MM.1S (cell line): ENCODE data around the gene HPS4.

ENCODE experiments used
- DNase-seq: peaks from one replicate; pipeline ENCODE4 v3.0.0-alpha.2; 2015
- H2AFZ ChIP-seq: fragments of 300-600 bp; sonication (generic); 2 replicates; pipeline ENCODE4 v1.6.0; 2016; ENCODE audit warnings: antibody characterized with exemption, low read length
- H3F3A ChIP-seq: fragments of 300-600 bp; sonication (generic); 2 replicates; pipeline ENCODE4 v1.6.1; 2016; ENCODE audit warnings: mild to moderate bottlenecking, antibody characterized with exemption, low read length, moderate library complexity, mixed read lengths; ENCODE audit not compliant: insufficient read depth
- H3K27ac ChIP-seq: fragments of 300-600 bp; sonication (generic); 2 replicates; pipeline ENCODE4 v1.5.1; 2016; ENCODE audit warnings: mild to moderate bottlenecking, low read length
- H3K27me3 ChIP-seq: fragments of 300-600 bp; sonication (generic); replicated peaks from 2 replicates; pipeline ENCODE4 v1.6.0; 2016; ENCODE audit warnings: low read length; ENCODE audit not compliant: insufficient read depth
- H3K36me3 ChIP-seq: fragments of 300-600 bp; sonication (generic); replicated peaks from 2 replicates; pipeline ENCODE4 v1.6.1; 2016; ENCODE audit warnings: mild to moderate bottlenecking, low read length, mixed read lengths; ENCODE audit not compliant: insufficient read depth
- H3K4me1 ChIP-seq: fragments of 300-600 bp; sonication (generic); 2 replicates; pipeline ENCODE4 v1.6.1; 2016; ENCODE audit warnings: low read length, mixed read lengths
- H3K4me2 ChIP-seq: fragments of 300-600 bp; sonication (generic); 2 replicates; pipeline ENCODE4 v1.6.0; 2016; ENCODE audit warnings: low read depth, low read length
- H3K4me3 ChIP-seq: fragments of 300-600 bp; sonication (generic); 2 replicates; pipeline ENCODE4 v1.5.1; 2016; ENCODE audit warnings: low read length, mixed read lengths
- H3K79me2 ChIP-seq: fragments of 300-600 bp; sonication (generic); 2 replicates; pipeline ENCODE4 v1.6.1; 2016; ENCODE audit warnings: mixed run types, low read length, mixed read lengths
- H3K9ac ChIP-seq: fragments of 300-600 bp; sonication (generic); 2 replicates; pipeline ENCODE4 v1.6.1; 2016; ENCODE audit warnings: low read length, mixed read lengths
- H3K9me2 ChIP-seq: fragments of 300-600 bp; sonication (generic); replicated peaks from 2 replicates; pipeline ENCODE4 v1.6.1; 2016; ENCODE audit warnings: mild to moderate bottlenecking, low read length, mixed read lengths; ENCODE audit not compliant: insufficient read depth
- H3K9me3 ChIP-seq: fragments of 300-600 bp; sonication (generic); replicated peaks from 2 replicates; pipeline ENCODE4 v1.6.1; 2016; ENCODE audit warnings: mild to moderate bottlenecking, low read length, mixed read lengths; ENCODE audit not compliant: insufficient read depth
- H4K20me1 ChIP-seq: fragments of 300-600 bp; sonication (generic); 2 replicates; pipeline ENCODE4 v1.6.1; 2016; ENCODE audit warnings: mild to moderate bottlenecking, low read length, moderate library complexity, mixed read lengths; ENCODE audit not compliant: insufficient read depth
- EZH2 ChIP-seq: fragments of 300-600 bp; sonication (generic); optimal IDR thresholded peaks from 2 replicates; pipeline ENCODE3; 2017; ENCODE audit warnings: low read depth, mild to moderate bottlenecking, antibody characterized with exemption, low read length, mixed read lengths
- EZH2phosphoT487 ChIP-seq: fragments of 300-600 bp; sonication (generic); IDR thresholded peaks from 2 replicates; pipeline ENCODE4 v1.6.1; 2018; ENCODE audit warnings: antibody characterized with exemption, low read length
- TF ChIP-seq, protein P1 (sequence below): fragments of 300-600 bp; sonication (generic); IDR thresholded peaks from 2 replicates; pipeline ENCODE4 v1.5.1; 2016; ENCODE audit warnings: antibody characterized with exemption, low read length, mixed read lengths

The HPS4 gene

DNA sequence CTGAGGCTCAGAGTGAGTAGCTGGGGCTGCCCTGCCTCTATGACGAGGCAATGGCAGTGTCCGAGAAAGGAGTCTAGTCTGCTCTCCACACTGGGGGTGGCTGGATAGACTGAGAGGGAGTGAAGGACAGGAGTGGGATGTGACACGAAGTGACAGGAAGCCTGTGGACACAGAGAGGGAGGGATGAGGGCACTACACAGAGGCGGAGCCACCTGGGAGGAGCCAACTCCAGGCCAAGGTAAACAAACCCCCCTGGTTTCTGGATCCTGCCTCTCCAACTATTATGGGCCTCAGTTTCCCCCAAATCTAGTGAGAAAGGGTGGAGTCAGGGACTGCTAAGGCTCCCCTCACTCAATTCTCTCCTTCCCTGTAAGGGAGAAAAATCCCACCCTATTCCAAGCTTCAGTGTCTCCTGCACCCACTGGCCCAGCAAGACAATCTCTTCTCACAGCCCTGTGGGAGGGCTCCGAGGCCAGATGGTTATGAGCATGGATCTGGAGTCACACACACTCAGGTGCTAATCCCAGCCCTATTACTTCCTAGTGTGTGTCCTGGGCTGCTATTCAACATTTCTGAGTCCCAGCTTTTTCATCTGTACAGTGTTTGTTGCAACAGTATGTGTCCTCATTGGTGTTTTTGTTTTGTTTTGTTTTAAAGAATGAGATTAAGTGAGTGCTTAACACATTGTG is 29.6 kb downstream of the HPS4 start:
- H3K27ac ChIP-seq: no peak overlapping the region

DNA sequence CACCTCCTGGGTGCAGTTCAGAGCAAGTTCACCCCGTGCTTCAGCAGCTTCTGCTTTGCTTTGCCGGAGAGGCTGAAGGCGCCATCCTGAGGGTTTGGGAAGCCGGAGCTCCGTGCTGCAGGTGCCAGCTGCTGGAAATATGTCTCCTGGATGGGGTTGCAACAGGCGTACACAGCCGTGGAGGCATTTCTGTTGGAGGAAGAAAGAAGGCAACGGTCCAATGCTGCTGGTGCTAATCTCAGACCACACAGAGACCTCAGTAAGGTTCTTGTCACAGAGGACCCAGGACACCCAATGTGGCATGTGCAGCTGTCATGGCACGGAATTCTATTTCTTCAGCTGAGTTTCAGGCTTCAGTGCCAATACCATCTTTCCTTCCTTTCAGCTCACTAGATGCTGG is 30.4 kb downstream of the HPS4 start:
- Histone ChIP-seq H2AFZ (no peak overlapping the region), H3K4me2 (no peak overlapping the region), H3K4me1 (no peaks in the 10 kb centered on the region), H4K20me1 (no peaks in the 10 kb centered on the region), H3K36me3 (no peaks in the 10 kb centered on the region), H3K9me3 (no peaks in the 10 kb centered on the region), H3F3A (no peaks in the 10 kb centered on the region), H3K9me2 (no peaks in the 10 kb centered on the region), H3K9ac (no peak overlapping the region), H3K27me3 (no peaks in the 10 kb centered on the region), H3K27ac (no peak overlapping the region), H3K4me3 (no peak overlapping the region), H3K79me2 (no peaks in the 10 kb centered on the region)
- no peak for DNase-seq
- TF ChIP-seq, protein P1, sequence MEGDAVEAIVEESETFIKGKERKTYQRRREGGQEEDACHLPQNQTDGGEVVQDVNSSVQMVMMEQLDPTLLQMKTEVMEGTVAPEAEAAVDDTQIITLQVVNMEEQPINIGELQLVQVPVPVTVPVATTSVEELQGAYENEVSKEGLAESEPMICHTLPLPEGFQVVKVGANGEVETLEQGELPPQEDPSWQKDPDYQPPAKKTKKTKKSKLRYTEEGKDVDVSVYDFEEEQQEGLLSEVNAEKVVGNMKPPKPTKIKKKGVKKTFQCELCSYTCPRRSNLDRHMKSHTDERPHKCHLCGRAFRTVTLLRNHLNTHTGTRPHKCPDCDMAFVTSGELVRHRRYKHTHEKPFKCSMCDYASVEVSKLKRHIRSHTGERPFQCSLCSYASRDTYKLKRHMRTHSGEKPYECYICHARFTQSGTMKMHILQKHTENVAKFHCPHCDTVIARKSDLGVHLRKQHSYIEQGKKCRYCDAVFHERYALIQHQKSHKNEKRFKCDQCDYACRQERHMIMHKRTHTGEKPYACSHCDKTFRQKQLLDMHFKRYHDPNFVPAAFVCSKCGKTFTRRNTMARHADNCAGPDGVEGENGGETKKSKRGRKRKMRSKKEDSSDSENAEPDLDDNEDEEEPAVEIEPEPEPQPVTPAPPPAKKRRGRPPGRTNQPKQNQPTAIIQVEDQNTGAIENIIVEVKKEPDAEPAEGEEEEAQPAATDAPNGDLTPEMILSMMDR: no peak
- TF ChIP-seq EZH2phosphoT487: no peak
- TF ChIP-seq EZH2: no peak

More for the DNA sequence above, 29.6 kb downstream of the HPS4 start:
- no peaks in the 10 kb centered on the region for H3K27me3 ChIP-seq
- H3K4me3 ChIP-seq: no peak overlapping the region
- no peaks in the 10 kb centered on the region for H3K79me2 ChIP-seq
- no peak overlapping the region for H3K9ac ChIP-seq
- no peaks in the 10 kb centered on the region for H3K9me2 ChIP-seq
- no peaks in the 10 kb centered on the region for H4K20me1 ChIP-seq
- H3K4me1 ChIP-seq: no peaks in the 10 kb centered on the region
- no peaks in the 10 kb centered on the region for H3K9me3 ChIP-seq
- no peak overlapping the region for H3K4me2 ChIP-seq
- H3F3A ChIP-seq: no peaks in the 10 kb centered on the region
- H2AFZ ChIP-seq: no peak overlapping the region
- DNase-seq: no peak
- no peak for TF ChIP-seq EZH2phosphoT487
- no peaks in the 10 kb centered on the region for H3K36me3 ChIP-seq

GRCh38 chr22:26452236-26453016 is 31.2 kb downstream of the HPS4 start:
- Histone ChIP-seq H2AFZ (no peak overlapping the region), H3K9me3 (no peaks in the 10 kb centered on the region), H3K9ac (no peak overlapping the region), H3K27me3 (no peaks in the 10 kb centered on the region), H4K20me1 (no peaks in the 10 kb centered on the region), H3K4me2 (no peak overlapping the region), H3K9me2 (no peaks in the 10 kb centered on the region), H3K79me2 (no peaks in the 10 kb centered on the region), H3F3A (no peaks in the 10 kb centered on the region), H3K27ac (no peak overlapping the region), H3K4me3 (no peak overlapping the region), H3K36me3 (no peaks in the 10 kb centered on the region), H3K4me1 (no peaks in the 10 kb centered on the region)
- TF ChIP-seq, protein P1: no peak
- no peak for TF ChIP-seq EZH2phosphoT487
- no peak for TF ChIP-seq EZH2
- no peak for DNase-seq
